GM10266 (cell line): ENCODE data around the gene NXN.
A peak's percentile ranks its signal among the peaks of the same experiment; 100 is the strongest.
"Not testable (repeated sequence)": the region's sequence is repeated elsewhere in the genome, so short reads cannot be mapped to it uniquely, and the experiment has no call there.

Experiments
- DNase-seq: peaks from one replicate; pipeline ENCODE4 v3.0.0; 2012; ENCODE audit errors: extremely low spot score
- TF ChIP-seq, protein P1 (sequence below): IDR thresholded peaks from 2 replicates; pipeline ENCODE4 v1.5.1; 2012; ENCODE audit warnings: mild to moderate bottlenecking, low read depth; ENCODE audit not compliant: control insufficient read depth, insufficient read depth; ENCODE audit errors: missing control alignments

NXN gene

DNA sequence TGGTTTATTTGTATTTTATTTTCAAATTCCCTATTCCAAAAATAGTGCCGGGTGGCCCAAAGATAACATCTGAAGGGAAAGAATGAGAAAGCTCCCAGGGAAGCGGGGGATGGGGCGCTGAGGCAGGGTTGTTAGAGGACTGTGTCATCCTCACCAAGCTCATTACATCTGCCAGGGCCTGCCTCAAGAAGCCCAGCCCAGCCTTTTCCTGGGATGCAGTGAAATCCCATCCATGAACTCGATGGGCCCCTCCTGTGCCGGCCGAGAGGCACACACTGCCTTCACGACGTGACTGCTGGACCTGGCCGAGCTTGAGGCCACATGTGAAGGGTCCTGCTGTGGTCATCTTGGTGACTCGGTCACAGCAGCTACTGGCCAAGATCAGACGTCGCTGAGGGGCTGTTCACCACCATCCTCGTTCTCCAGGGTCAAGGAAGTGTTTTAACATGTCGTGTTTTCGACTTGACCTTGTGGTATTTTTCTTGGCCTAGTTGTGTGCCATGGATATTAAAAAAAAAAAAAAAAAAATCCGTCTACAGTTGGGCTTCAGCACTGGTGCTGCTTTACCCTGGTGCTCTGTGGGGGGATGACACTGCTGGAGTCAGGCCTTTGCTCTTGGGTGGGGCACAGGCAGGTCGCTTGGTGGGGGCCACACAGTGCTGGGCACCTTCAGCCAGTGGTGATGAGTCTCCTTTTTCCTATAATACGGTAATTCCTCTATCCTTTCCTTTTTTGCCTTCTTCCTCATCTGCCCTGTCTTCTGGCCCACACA is 22.2 kb upstream of the NXN start:
- DNase-seq: no peak
- TF ChIP-seq, protein P1, sequence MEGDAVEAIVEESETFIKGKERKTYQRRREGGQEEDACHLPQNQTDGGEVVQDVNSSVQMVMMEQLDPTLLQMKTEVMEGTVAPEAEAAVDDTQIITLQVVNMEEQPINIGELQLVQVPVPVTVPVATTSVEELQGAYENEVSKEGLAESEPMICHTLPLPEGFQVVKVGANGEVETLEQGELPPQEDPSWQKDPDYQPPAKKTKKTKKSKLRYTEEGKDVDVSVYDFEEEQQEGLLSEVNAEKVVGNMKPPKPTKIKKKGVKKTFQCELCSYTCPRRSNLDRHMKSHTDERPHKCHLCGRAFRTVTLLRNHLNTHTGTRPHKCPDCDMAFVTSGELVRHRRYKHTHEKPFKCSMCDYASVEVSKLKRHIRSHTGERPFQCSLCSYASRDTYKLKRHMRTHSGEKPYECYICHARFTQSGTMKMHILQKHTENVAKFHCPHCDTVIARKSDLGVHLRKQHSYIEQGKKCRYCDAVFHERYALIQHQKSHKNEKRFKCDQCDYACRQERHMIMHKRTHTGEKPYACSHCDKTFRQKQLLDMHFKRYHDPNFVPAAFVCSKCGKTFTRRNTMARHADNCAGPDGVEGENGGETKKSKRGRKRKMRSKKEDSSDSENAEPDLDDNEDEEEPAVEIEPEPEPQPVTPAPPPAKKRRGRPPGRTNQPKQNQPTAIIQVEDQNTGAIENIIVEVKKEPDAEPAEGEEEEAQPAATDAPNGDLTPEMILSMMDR: no peak

DNA sequence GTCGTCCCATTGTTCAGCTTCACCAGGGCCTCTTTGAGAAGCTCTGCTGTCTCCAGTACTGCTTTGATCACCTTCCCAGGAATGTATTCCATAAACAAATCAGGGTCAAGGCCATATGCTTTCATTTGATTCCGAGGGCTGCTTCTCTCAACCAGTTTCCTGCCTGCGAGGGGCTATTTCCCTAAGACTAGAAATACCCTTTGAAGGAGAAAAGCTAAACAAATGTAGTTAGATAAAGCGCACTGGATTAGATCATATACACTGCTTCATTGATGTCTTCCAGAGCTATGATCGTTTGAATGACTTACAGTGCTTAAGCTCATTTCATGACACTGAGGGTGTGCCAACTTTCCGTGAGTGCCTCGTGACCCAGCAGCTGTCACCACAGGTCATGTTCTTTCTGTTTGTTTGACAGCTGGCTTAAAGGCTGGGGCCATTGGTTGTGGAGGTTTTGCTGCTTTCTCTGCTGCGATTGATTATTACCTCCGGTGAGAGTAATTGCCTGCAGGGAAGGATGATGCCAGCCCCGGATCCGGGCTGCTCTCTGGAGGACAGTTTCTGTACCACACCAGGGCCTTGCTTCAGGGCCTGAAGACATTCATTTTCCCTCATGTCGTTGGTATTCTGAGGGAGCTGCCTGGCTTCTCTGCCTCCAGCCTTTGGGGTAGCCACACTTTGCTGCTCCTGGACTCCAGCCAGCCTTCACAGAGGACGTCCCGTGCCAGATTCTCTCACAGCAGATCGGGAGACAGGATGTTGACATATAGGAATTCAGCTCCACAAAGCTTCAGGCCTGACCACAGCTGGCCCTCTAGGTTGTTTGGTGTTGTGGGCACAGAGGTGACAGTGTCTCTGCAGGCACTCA is 21.3 kb upstream of the NXN start:
- no peak for DNase-seq
- TF ChIP-seq, protein P1: no peak

DNA sequence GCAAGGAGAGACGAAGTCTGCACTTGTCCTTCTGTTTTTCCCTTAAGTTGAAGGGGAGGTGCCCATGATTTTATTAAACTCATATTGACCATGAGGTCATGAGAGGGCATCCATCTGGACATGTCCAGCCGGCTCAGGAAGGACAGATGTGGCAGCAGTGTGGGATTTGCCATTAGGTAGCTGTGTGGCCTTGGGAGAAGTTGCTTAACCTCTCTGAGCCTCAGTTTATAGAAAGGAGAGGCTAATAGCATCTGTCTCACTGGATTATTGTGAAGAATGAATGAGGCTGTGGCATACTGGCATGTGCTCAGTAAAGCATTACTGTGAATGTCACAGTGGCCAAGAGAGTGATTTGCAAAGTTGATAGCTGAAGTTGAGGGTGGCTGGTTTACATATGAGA is 18.5 kb upstream of the NXN start:
- no peak for DNase-seq
- TF ChIP-seq, protein P1: no peak

DNA sequence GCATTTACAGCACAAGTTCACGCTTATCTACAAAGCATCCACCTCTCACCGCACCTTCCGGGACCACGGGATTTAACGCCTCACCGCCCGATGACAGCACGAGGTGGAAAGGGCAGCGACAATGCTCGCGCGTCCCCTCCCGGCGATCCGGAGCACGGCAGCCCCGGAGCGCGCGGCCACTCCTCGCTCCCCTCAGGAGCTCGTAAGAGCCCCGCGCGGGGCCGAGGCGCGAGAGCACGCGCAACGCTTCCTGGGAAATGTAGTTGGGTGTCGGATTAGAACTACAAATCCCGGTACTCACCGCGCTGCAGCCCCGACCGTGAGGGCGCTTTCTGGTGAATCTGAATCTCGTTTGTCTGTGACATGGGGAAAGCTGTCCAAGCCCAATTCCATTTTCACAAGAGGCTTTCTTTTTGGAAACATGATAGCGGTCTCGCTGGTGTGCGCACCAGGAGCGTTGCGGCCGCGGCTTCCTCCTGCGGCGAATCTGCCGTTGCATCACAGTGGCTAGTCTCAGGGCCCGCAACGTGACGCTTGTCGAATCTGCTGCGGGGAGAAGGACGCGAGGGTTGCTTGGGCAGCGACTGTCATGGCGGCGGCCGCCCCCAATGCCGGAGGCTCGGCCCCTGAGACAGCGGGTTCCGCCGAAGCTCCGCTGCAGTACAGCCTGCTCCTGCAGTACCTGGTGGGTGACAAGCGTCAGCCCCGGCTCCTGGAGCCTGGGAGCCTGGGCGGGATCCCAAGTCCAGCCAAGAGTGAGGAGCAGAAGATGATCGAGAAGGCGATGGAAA is 17.2 kb upstream of the NXN start, which contains the start of gene TIMM22:
TIMM22 (plus strand) TSS at position 576 of the 791 bp plus-strand sequence; CDS start at position 590, 14 bp downstream.
- TF ChIP-seq, protein P1: peak; percentile 92
- DNase-seq: peak; percentile 93

DNA sequence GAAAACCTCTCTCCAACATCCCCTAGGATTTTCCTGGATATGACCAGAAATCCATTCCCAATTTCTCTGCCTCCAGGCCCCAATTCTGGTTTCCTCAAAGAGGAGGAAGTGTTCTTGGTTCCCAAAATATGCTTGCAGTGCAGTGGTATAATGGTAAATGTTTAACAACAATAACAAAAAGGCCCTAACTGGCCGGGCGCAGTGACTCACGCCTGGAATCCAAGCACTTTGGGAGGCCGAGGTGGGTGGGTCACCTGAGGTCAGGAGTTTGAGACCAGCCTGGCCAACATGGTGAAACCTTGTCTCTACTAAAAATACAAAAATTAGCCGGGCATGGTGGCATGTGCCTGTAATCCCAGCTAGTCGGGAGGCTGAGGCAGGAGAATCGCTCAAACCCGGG is 15.7 kb upstream of the NXN start:
- DNase-seq: not testable (repeated sequence)

DNA sequence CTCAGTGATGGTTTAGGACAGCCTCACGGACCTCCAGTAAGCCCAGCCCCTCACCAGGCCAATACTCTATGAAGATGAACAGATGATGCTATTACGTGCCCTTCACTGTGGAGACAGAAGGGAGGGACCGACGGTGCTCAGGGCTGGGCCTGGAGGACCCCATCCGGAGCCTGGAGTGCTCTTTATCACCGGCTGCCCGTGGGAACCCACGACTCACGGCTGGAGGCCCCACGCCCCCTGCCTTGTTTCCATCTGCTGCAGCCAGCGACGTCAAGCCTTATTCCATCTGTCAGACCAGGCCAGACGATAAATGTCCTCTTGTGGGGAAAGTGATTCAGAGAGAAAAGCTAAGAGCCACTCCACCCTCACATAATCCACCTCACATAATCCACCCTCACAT is 13.4 kb upstream of the NXN start:
- no peak for DNase-seq
- TF ChIP-seq, protein P1: no peak

DNA sequence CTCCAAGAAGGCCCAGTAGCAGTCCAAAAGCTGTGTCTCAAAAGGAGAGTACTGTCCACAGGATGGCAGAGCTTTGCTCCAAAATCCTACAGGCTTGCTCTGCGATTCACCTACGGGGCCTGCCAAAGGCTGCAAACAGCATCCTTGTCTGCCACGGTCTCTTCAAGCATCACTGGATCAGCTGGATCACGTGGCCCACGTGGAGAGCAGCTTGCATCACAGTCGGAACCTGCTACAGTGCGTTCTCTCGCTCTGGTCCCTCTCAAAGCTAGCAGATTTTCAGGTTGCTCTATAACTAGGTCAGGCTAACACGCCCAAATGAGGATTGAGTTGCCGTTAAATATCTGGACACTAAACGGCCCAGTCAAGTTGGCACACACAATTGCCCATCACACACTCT is 9.0 kb upstream of the NXN start:
- TF ChIP-seq, protein P1: no peak

More for the DNA sequence above, 9.0 kb upstream of the NXN start:
- DNase-seq: no peak
